SK-N-SH (cell line): Measurements from ENCODE around the gene HVCN1.

Experiments
- GATA2 ChIP-seq: sonication (generic); formaldehyde crosslinking; IDR thresholded peaks from 2 replicates; pipeline ENCODE4 v1.5.0; 2020; ENCODE audit warnings: mild to moderate bottlenecking, missing genetic modification reagents
- POLR2AphosphoS5 ChIP-seq: IDR thresholded peaks from 2 replicates; pipeline ENCODE4 v1.6.1; 2012; ENCODE audit warnings: low read depth, low read length
- RCOR1 ChIP-seq: fragments of 150-350 bp; IDR thresholded peaks from 2 replicates; pipeline ENCODE4 v1.6.1; 2017; ENCODE audit warnings: antibody characterized with exemption, low read length
- SIN3A ChIP-seq: IDR thresholded peaks from 2 replicates; pipeline ENCODE4 v1.6.1; 2012; ENCODE audit warnings: low read depth, mild to moderate bottlenecking, low read length, moderate library complexity, borderline replicate concordance
- TF ChIP-seq, protein P1 (sequence below): IDR thresholded peaks from 2 replicates; pipeline ENCODE4 v1.4.0; 2012; ENCODE audit warnings: low read depth, borderline replicate concordance
- TF ChIP-seq, protein P2 (sequence below): fragments of 200-600 bp; sonication (generic); IDR thresholded peaks from 2 replicates; pipeline ENCODE4 v1.6.1; 2017; ENCODE audit warnings: antibody characterized with exemption, mild to moderate bottlenecking, moderate library complexity

DNA sequence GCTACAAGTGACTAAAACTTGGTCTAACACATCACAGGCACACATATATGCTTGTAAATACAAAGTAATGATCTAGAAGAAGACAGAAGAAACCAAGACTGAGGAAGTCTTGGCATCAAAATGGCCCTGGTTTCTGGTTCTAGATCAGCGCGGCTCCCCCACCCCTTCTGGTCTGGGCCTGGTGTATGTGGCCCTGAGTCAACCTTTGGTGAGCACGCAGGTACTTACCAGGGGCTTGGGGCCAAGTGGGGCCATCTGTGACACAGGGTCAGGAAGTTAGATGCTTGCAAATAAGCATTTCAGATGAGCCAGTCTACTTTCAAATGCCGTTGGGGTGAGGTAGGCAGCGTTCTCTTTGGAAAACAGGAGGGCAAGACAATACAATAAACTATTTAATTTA lies 13.2 kb upstream of the HVCN1 start:
- no peak for TF ChIP-seq SIN3A
- TF ChIP-seq, protein P1, sequence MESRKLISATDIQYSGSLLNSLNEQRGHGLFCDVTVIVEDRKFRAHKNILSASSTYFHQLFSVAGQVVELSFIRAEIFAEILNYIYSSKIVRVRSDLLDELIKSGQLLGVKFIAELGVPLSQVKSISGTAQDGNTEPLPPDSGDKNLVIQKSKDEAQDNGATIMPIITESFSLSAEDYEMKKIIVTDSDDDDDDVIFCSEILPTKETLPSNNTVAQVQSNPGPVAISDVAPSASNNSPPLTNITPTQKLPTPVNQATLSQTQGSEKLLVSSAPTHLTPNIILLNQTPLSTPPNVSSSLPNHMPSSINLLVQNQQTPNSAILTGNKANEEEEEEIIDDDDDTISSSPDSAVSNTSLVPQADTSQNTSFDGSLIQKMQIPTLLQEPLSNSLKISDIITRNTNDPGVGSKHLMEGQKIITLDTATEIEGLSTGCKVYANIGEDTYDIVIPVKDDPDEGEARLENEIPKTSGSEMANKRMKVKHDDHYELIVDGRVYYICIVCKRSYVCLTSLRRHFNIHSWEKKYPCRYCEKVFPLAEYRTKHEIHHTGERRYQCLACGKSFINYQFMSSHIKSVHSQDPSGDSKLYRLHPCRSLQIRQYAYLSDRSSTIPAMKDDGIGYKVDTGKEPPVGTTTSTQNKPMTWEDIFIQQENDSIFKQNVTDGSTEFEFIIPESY, result no peak
- TF ChIP-seq RCOR1, result no peak
- TF ChIP-seq GATA2 (CRISPR knock-in tag), result no peak
- TF ChIP-seq, protein P2, sequence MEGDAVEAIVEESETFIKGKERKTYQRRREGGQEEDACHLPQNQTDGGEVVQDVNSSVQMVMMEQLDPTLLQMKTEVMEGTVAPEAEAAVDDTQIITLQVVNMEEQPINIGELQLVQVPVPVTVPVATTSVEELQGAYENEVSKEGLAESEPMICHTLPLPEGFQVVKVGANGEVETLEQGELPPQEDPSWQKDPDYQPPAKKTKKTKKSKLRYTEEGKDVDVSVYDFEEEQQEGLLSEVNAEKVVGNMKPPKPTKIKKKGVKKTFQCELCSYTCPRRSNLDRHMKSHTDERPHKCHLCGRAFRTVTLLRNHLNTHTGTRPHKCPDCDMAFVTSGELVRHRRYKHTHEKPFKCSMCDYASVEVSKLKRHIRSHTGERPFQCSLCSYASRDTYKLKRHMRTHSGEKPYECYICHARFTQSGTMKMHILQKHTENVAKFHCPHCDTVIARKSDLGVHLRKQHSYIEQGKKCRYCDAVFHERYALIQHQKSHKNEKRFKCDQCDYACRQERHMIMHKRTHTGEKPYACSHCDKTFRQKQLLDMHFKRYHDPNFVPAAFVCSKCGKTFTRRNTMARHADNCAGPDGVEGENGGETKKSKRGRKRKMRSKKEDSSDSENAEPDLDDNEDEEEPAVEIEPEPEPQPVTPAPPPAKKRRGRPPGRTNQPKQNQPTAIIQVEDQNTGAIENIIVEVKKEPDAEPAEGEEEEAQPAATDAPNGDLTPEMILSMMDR, result no peak
- no peak for TF ChIP-seq POLR2AphosphoS5
